ENCODE data around the gene GNG8.
A peak's percentile ranks its signal among the peaks of the same experiment; 100 is the strongest.

DNA sequence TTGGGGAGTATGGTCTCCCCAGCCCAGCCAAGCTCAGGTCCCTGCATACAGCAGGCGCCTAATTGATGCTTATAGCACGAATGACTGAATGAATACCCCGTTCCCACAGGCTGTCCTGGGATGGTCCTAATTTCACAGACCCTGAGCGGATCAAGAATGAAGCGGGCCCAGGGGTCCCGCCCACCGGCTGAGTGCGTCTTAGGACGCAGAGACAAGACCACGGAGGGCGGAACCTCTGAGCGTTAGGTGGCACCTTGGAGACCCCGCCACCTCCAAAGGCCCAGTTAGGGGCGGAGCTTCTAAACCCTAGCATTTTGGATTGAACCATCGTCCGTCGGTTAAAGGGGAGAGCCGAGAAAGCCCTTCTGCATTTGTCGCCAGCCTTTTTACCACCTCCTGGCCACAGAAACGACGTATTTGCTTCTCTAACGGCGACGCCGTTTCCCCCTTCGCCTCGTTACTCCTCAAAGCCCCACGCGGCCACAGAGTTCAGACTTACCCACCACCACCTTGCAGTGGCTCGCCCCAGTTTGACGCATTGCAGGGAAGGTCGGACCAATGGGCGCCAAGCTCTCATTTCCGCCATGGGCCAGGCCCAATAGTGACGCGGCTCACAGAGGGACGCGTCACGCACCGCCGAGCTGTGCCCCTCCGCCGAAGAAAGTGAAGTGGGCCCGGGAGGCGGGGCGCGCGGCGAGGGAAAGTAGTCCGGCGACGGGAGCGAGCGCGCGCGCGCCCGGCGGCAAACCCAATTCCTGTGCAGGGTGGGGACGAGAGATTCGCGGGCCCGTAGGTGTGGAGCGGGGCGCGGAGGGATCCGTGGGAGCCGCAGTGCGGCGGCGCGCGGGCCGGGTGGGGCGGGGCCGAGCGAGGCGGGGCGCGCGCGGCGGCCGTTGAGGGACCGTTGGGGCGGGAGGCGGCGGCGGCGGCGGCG is 35.4 kb downstream of the GNG8 start:
- TF ChIP-seq, protein P1, sequence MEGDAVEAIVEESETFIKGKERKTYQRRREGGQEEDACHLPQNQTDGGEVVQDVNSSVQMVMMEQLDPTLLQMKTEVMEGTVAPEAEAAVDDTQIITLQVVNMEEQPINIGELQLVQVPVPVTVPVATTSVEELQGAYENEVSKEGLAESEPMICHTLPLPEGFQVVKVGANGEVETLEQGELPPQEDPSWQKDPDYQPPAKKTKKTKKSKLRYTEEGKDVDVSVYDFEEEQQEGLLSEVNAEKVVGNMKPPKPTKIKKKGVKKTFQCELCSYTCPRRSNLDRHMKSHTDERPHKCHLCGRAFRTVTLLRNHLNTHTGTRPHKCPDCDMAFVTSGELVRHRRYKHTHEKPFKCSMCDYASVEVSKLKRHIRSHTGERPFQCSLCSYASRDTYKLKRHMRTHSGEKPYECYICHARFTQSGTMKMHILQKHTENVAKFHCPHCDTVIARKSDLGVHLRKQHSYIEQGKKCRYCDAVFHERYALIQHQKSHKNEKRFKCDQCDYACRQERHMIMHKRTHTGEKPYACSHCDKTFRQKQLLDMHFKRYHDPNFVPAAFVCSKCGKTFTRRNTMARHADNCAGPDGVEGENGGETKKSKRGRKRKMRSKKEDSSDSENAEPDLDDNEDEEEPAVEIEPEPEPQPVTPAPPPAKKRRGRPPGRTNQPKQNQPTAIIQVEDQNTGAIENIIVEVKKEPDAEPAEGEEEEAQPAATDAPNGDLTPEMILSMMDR (conservative IDR thresholded peaks at IDR 0.05; ENCODE audit: low read depth in 2 of 2) = no peak
- TF ChIP-seq, protein P2, sequence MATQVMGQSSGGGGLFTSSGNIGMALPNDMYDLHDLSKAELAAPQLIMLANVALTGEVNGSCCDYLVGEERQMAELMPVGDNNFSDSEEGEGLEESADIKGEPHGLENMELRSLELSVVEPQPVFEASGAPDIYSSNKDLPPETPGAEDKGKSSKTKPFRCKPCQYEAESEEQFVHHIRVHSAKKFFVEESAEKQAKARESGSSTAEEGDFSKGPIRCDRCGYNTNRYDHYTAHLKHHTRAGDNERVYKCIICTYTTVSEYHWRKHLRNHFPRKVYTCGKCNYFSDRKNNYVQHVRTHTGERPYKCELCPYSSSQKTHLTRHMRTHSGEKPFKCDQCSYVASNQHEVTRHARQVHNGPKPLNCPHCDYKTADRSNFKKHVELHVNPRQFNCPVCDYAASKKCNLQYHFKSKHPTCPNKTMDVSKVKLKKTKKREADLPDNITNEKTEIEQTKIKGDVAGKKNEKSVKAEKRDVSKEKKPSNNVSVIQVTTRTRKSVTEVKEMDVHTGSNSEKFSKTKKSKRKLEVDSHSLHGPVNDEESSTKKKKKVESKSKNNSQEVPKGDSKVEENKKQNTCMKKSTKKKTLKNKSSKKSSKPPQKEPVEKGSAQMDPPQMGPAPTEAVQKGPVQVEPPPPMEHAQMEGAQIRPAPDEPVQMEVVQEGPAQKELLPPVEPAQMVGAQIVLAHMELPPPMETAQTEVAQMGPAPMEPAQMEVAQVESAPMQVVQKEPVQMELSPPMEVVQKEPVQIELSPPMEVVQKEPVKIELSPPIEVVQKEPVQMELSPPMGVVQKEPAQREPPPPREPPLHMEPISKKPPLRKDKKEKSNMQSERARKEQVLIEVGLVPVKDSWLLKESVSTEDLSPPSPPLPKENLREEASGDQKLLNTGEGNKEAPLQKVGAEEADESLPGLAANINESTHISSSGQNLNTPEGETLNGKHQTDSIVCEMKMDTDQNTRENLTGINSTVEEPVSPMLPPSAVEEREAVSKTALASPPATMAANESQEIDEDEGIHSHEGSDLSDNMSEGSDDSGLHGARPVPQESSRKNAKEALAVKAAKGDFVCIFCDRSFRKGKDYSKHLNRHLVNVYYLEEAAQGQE (IDR thresholded peaks at IDR 0.05; ENCODE audit: unreplicated experiment) = no peak
- peak; percentile 96 for TF ChIP-seq CREB1 (CRISPR knock-in tag; IDR thresholded peaks at IDR 0.05; ENCODE audit: low read depth)
- TF ChIP-seq EZH2 (IDR thresholded peaks at IDR 0.05; ENCODE audit: low read depth, unreplicated experiment) = no peak
- peak; percentile 46; the same call in 1 of the 2 replicates for TF ChIP-seq POLR2AphosphoS5 (IDR thresholded peaks at IDR 0.05; ENCODE audit: low read depth)
- TF ChIP-seq, protein P3, sequence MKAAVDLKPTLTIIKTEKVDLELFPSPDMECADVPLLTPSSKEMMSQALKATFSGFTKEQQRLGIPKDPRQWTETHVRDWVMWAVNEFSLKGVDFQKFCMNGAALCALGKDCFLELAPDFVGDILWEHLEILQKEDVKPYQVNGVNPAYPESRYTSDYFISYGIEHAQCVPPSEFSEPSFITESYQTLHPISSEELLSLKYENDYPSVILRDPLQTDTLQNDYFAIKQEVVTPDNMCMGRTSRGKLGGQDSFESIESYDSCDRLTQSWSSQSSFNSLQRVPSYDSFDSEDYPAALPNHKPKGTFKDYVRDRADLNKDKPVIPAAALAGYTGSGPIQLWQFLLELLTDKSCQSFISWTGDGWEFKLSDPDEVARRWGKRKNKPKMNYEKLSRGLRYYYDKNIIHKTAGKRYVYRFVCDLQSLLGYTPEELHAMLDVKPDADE (IDR thresholded peaks at IDR 0.05) = no peak
- TF ChIP-seq ZNF114 (CRISPR knock-in tag; IDR thresholded peaks at IDR 0.05) = peak; percentile 99
- TF ChIP-seq EZH2phosphoT487 (IDR thresholded peaks at IDR 0.05; ENCODE audit: unreplicated experiment) = no peak

Data from GM23338 (cell line).